HG03039 (cell line): ENCODE measurements around the gene RIMBP2.

Experiments used
- ATAC-seq: cut with Tn5 transposase; IDR thresholded peaks from one replicate; pipeline ENCODE4 v1.9.1; 2021; ENCODE audit warnings: mild to moderate bottlenecking, moderate library complexity; ENCODE audit not compliant: unreplicated experiment

The RIMBP2 gene

DNA sequence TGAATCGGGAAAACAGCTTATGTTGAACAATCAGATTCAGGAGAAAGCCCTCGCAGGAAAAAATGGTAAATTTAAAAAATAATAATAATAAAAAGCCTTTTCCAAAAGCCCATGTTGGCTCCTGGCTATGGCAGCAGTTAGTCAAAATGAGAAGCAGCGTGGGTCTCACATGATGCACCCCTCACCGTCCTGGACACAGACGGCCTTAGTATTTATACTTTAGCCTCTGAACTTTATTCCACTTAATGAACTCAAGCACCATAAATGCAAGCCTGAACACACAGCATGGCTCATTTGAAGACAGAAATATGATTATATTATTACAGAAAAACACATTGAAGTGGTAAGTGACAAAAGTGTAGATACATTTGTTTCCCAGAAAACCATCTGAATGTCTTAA is 160.9 kb downstream of the RIMBP2 start:
- no peak for ATAC-seq

DNA sequence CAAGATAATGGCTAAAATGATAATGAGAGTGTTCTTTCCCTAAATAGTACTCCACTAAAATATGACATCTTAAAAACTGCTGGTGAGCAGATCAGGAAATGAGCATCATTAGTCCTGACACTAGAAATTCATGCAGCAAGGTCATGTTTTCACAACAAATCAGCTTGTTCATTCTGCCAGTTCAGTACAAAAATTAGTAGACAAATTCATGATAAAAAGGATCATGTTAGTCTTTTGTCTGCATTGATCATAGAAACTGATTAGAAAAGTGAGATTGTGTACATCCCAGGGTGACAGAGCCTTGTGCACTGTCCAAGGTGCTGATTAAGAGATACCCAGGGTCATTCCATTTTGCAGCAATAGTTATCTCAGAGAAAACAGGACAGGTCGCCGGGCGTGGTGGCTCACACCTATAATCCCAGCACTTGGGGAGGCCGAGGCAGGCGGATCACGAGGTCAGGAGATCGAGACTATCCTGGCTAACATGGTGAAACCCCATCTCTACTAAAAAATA is 163.6 kb downstream of the RIMBP2 start:
- no peak for ATAC-seq

- ATAC-seq = no peak
Observed at GRCh38 chr12:130549361-130549760, 166.7 kb downstream of the RIMBP2 start.

- ATAC-seq = no peak
Observed at GRCh38 chr12:130547480-130548155, 168.5 kb downstream of the RIMBP2 start.

DNA sequence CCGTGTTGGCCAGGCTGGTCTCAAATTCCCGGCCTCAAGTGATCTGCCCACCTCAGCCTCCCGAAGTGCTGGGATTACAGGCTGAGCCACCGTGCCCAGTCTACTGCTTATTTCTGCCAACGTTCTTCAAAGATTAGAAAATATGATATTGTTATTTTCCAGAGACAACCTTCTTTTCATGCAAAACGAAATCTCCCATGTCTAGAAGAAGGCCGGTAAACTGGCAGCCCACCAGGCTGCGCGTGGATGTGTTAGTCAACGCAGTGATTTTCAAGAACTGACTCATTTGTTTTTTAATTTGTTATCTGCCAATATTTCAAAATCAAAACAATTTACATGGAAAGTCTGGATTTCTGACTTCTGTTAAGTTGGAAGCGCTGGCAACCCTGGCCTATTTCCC is 169.6 kb downstream of the RIMBP2 start:
- ATAC-seq = no peak

- ATAC-seq = no peak
Observed at GRCh38 chr12:130545475-130545874, 170.6 kb downstream of the RIMBP2 start.

- ATAC-seq = no peak
Observed at GRCh38 chr12:130540376-130540775, 175.7 kb downstream of the RIMBP2 start.

DNA sequence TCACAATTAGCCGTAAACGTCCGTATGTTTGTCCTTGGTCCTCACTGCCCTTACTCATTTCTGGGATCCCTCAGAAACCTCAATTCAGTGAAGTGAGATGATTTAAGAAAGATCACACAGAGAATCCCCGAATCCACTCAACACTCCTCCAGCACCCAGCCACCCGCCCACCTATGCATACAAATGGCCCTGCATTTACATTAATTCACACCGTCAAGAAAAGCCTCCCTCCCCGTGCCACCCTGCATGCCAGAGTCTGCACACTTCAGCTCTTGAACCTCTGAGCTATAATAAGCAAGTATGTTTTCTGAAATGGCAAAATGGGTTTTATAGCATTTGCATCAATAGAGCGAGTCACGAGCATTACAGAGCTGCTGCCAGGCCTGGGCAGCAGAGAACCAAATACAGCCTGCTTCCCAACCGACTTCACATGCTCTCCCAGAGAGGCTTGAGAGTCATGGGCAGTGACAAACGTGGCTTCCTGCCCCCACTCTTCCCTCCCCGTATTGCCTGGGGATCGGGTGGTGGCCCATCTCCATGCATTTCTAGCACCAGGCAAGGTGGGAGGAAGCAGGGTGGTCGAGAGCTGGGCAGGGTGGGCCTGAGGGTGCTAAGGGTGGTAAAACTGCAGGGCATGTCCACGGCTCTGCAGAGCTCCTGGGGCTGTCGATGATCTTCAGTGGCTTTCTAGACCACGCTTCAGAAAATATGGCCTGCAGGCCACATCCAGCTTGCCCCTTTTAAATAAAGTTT is 177.6 kb downstream of the RIMBP2 start:
- ATAC-seq = no peak

GRCh38 chr12:130537655-130538054 is 178.4 kb downstream of the RIMBP2 start:
- ATAC-seq = no peak

- no peak for ATAC-seq
Observed at GRCh38 chr12:130537051-130537450, 179.0 kb downstream of the RIMBP2 start.

DNA sequence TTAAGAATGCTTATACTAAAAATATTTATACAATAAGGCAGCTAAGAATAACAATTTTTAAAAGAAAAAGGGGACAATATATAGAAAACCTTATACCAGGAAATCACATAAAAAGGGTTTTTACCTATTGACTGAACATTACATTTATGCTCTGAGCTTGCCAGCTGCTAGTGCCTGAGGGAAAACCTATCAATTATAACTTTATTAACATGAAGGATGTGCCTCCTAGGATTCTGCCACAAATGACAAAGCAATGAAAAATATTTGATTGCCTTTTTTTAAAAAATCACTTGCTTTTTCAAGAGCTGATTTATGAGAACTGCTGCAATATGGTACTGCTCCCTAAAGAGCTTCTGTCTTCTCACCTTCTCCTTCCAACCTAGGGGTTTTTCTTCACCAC is 185.7 kb downstream of the RIMBP2 start:
- ATAC-seq = no peak

- ATAC-seq = no peak
Observed at GRCh38 chr12:130529781-130530180, 186.3 kb downstream of the RIMBP2 start.

GRCh38 chr12:130527239-130527638 is 188.9 kb downstream of the RIMBP2 start:
- no peak for ATAC-seq

DNA sequence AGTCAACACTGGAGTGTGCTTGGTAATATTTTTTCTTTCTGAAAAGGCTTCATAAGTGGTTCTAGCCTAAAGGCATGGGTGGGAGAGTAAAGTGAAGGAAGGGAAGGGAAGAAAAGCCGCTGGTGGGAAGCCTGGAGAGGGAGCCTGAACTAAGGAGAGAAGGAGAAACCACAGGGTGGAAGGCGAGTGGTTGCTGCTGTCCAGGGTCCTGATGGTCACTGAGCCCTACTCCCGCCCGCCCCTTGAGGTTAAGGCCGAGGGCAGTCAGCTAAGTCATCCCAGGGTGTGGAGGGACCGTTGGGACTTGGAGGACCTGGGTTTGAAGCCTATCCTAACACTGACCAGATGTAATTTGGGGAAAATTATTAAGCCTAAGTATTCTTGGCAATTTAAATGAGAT is 189.3 kb downstream of the RIMBP2 start:
- ATAC-seq = no peak

- ATAC-seq = no peak
Observed at GRCh38 chr12:130525384-130526172, 190.5 kb downstream of the RIMBP2 start.

GRCh38 chr12:130524759-130525158 is 191.3 kb downstream of the RIMBP2 start:
- ATAC-seq = no peak

DNA sequence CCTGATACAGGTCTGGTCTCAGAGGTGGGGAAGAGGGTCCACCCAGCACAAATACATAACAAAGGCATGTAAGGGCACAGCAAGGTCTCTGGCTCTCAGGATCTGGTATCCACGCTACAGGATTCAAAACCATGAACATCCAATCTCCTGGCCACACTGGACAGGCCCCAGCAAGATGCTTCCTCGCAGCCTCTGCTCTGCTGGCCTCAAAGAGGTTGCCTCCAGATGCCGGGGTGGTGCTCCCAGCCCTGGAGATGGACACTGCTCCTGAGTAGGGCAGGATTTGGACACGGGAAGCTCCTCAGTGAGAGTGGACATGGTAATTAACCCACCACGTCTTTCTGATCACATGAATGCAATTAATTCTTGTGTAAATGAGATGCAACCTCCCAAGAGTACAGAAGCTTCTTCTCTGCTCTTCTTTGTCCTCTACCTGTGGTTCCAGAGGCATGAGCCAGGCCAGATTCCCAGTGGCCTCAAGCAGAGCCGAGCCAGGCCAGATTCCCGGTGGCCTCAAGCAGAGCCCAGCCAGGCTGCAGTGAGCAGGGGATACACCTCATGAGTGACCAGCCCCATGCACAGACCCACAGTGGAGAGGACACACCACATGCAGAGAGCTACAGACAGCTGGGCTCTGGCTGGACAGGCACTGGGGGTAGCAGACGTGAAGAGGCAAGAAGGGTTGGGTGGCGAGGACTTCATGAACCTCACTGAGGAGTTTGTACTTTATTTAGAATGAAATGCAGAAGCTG is 192.1 kb downstream of the RIMBP2 start:
- ATAC-seq = no peak

DNA sequence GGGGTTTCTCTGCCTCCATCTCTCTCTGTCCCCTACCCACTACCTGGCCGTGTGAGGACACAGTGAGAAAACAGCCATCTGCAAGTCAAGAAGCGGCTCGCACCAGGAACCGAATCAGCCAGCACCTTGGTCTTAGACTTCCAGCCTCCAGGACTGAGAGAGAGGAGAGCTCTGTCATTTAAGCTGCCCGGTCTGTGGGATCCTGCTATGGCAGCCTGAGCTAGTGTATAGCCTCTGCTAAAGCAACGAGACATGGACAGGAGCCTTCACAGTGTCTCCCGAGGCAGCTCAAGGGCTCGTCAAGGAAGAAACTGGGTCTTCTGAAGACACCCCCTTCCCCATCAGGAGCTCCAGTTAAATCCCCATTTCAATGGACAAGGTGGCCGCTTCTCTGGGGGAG is 192.9 kb downstream of the RIMBP2 start:
- ATAC-seq = no peak

DNA sequence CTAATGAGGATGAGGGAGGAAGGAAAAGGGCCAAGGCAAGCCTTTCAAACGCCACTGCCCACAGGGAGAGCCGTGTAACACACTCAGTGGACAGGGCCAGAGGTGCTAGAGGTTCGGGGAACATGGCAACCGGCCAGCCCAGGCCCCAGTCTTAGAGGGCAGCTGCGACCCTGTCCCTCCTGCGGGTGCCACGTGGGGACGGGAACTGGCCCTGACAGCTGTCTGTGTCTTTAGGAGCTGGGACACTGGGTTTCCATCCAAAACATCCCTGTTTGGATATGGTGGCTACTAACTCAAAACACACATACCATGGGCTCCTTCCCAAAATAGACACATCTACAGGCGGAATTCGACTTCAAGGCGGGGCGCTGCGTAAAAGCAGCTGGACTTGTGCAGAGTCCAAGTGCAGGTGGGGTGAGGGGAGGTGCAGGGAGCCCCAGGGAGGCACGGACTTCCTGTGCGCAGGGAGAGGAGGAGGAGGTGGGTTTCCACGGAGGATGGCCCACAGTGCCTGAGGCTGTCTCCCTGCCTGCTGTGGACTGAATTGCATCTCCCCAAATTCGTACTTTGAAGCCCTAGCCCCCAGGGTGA is 193.8 kb downstream of the RIMBP2 start:
- ATAC-seq = no peak

DNA sequence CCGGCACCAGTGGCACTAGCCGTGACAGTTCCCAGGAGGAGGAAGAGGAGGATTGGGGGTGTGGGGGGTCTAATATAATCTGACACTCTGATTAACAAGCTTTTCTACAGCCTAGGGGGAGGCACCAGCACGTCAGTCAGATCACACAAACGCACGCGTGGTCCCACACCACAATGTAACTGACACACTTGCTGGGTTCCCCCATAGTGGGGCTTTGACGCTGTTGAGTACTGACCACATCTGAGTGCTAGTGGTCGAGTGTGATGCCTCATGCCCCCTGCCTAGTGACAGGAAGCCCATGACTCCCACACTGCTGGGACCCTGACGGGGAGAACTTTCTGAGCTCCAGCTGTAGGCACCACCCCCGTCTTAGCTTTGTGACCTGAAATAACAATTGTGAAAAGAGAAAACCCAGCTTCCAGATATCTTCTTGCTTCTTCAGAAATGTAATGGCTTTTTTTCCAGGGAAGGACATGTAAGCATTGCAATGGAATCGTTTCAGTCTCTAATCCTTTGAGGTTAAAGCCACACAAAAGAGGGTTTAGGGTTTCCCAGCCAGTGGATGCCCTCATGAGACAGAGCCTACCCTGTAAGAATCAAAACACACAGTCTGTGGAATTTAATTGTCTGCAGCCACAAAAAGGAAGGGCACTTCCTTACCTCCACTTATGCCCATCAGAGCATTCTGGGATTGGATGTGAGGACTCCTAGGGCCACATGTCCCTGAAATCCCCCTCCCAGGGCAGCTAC is 194.5 kb downstream of the RIMBP2 start:
- ATAC-seq = no peak
